Activated CD8-positive, alpha-beta memory T cell treated with anti-CD3 and anti-CD28 coated beads for 24 hours (primary cell): ENCODE measurements around the gene ODAD4.
"Not testable (repeated sequence)": the region's sequence is repeated elsewhere in the genome, so short reads cannot be mapped to it uniquely, and the experiment has no call there.

Source experiments
- DNase-seq: peaks from one replicate; pipeline ENCODE4 v3.0.0-alpha.2; 2020

The ODAD4 gene

DNA sequence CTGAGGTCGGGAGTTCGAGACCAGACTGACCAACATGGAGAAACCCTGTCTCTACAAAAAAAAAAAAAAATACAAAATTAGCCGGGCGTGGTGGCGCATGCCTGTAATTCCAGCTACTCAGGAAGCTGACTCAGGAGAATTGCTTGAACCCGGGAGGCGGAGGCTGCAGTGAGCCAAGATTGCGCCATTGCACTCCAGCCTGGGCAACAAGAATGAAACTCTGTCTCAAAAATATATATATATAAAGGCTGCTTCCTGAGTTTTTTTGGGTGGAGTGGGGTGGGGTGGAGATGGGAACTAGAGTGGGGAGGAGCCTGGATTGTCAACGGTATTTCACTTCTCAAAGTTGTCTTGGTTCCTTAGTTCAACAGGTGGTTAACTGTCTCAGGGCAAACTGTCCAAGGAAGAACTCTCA is 79.9 kb downstream of the ODAD4 start:
- DNase-seq = not testable (repeated sequence)

GRCh38 chr17:42010898-42011516 is 80.6 kb downstream of the ODAD4 start:
- no peak for DNase-seq

DNA sequence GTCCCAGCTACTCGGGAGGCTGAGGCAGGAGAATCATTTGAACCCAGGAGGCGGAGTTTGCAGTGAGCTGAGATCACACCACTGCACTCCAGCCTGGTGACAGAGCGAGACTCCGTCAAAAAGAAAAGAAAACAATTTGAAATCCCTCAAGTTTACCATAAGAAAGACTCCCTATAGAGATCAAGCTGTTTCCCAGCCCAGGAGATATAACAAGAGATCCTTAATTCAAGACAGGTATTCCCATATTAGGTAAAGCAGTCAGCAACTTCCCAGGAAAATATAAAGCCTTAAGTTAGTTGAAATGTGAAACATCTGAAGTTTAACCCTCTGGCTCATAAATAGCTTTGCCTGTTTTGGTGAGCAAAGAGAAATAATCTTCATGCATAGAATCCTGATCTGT is 81.9 kb downstream of the ODAD4 start:
- not testable (repeated sequence) for DNase-seq

DNA sequence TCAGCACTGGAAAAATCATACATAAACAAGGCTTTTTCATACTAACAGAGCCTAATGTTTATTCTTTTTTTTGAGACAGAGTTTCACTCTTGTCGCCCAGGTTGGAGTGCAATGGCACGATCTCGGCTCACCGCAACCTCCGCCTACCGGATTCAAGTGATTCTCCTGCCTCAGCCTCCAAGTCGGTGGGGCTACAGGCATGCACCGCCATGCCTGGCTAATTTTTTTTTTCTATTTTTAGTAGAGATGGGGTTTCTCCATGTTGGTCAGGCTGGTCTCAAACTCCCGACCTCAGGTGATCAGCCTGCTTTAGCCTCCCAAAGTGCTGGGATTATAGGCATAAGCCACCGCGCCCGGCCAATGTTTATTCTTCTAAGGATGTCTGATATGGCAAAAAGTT is 83.3 kb downstream of the ODAD4 start:
- DNase-seq = not testable (repeated sequence)
